Measurements from ENCODE around the gene OR6C2.

DNA sequence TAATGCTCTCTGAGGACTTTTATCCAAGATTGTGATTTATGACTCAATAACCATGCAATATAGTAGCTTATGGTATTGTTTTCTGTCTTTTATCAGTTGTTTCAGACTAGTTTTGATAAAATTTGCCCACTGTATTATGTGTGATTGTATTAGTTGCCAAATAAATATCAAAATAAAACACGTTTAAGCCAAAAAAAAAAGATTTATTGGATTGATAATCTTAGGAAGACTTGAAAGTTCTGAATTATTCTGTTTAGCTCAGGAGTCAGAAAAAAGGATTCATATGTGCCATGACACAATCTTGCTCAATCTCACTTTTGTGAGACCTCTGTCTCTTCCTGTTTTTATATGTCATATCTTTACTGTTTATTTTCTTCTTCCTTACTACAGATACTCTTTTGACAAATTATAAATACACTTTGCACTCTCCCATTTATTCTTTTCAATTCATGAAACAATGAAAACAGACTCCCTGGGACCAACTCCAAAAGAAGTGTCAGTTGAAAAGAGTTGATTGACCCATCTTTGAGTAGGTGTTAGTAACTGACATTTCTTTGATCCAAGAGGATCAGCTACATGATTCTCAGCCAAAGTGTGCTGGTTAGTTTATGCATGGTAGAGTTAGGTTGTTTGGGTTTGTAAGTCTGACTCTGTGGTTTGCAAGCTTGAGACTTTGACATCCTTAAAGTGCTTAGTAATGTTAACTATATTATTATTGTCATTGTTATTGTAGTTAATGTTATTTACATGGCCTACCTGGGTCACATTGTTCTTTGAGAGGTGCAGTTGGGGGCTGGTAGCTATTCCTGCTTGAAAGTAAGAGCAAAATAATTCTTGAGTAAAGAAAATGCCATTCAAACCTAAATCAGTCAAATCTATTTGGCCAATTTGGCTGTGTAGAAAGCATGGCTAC lies 15.3 kb upstream of the OR6C2 start:
- TF ChIP-seq, protein P1, sequence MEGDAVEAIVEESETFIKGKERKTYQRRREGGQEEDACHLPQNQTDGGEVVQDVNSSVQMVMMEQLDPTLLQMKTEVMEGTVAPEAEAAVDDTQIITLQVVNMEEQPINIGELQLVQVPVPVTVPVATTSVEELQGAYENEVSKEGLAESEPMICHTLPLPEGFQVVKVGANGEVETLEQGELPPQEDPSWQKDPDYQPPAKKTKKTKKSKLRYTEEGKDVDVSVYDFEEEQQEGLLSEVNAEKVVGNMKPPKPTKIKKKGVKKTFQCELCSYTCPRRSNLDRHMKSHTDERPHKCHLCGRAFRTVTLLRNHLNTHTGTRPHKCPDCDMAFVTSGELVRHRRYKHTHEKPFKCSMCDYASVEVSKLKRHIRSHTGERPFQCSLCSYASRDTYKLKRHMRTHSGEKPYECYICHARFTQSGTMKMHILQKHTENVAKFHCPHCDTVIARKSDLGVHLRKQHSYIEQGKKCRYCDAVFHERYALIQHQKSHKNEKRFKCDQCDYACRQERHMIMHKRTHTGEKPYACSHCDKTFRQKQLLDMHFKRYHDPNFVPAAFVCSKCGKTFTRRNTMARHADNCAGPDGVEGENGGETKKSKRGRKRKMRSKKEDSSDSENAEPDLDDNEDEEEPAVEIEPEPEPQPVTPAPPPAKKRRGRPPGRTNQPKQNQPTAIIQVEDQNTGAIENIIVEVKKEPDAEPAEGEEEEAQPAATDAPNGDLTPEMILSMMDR (IDR thresholded peaks at IDR 0.05): no peak
- TF ChIP-seq POLR2AphosphoS5 (IDR thresholded peaks at IDR 0.05) (no peak), POLR2A (IDR thresholded peaks at IDR 0.05) (no peak)

All from transverse colon (tissue), 4 donors.